Common myeloid progenitor, CD34-positive (primary cell): Measurements from ENCODE around the gene CHST7.
A peak's percentile ranks its signal among the peaks of the same experiment; 100 is the strongest.

Experiments used
- CTCF ChIA-PET: fragments of 350-600 bp; sonication (Branson Sonifier 250); formaldehyde crosslinking; loops from one replicate; lab custom pipeline; 2021; ENCODE audit warnings: antibody characterized with exemption; lab: Charles Lee
- POLR2A ChIA-PET: fragments of 350-600 bp; sonication (Branson Sonifier 250); formaldehyde crosslinking; loops from one replicate; lab custom pipeline; 2021; ENCODE audit warnings: antibody characterized with exemption; lab: Charles Lee
- DNase-seq, 3 donors: peaks; one replicate each; pipeline versions ENCODE4 v3.0.0 to v3.0.0-alpha.2; 2013
- H3K27ac ChIP-seq, 2 experiments: 1 replicate in 1 of 2; 2 replicates in 1 of 2; pipeline ENCODE4 v1.7.0; 2013; ENCODE audit warnings: inconsistent platforms in 2 of 2, low read length in 2 of 2, mild to moderate bottlenecking in 2 of 2, low read depth in 1 of 2, moderate library complexity in 1 of 2; ENCODE audit not compliant: severe bottlenecking in 2 of 2, insufficient read depth in 1 of 2, poor library complexity in 1 of 2
- H3K27me3 ChIP-seq, 5 experiments: replicated peaks in 2 of 5; 1 replicate in 3 of 5; 2 replicates in 2 of 5; pipeline versions ENCODE4 v1.6.1 to v1.7.0; 2013; ENCODE audit warnings: low read length in 4 of 5, mild to moderate bottlenecking in 2 of 5, moderate library complexity in 2 of 5, inconsistent platforms in 1 of 5; ENCODE audit not compliant: insufficient read depth in 5 of 5, control insufficient read depth in 4 of 5
- H3K36me3 ChIP-seq, 4 experiments: 1 replicate in 2 of 4; 2 replicates in 2 of 4; pipeline versions ENCODE4 v1.6.1 to v1.7.0; 2013; ENCODE audit warnings: low read length in 3 of 4, control low read depth in 1 of 4, mild to moderate bottlenecking in 1 of 4; ENCODE audit not compliant: control insufficient read depth in 4 of 4, insufficient read depth in 4 of 4
- H3K4me1 ChIP-seq, 4 experiments: 1 replicate in 3 of 4; 2 replicates in 1 of 4; pipeline versions ENCODE4 v1.6.1 to v1.7.1; 2013; ENCODE audit warnings: low read length in 3 of 4, mild to moderate bottlenecking in 3 of 4, control low read depth in 1 of 4, inconsistent platforms in 1 of 4, moderate library complexity in 1 of 4; ENCODE audit not compliant: control insufficient read depth in 4 of 4, insufficient read depth in 4 of 4; ENCODE audit errors: control extremely low read depth in 1 of 4
- H3K4me3 ChIP-seq, 7 experiments: 1 replicate in 4 of 7; 2 replicates in 3 of 7; pipeline versions ENCODE4 v1.5.1 to v1.7.0; 2013; ENCODE audit warnings: mild to moderate bottlenecking in 7 of 7, low read length in 6 of 7, moderate library complexity in 6 of 7, inconsistent platforms in 2 of 7, low read depth in 2 of 7, control low read depth in 1 of 7; ENCODE audit not compliant: insufficient read depth in 4 of 7, control insufficient read depth in 1 of 7; ENCODE audit errors: extremely low read depth in 1 of 7
- H3K9me3 ChIP-seq, 5 experiments: 1 replicate in 4 of 5; 2 replicates in 1 of 5; pipeline versions ENCODE4 v1.6.1 to v1.7.1; 2013; ENCODE audit warnings: low read length in 4 of 5, mild to moderate bottlenecking in 2 of 5, inconsistent platforms in 1 of 5, low read depth in 1 of 5, moderate library complexity in 1 of 5; ENCODE audit not compliant: control insufficient read depth in 4 of 5, insufficient read depth in 2 of 5; ENCODE audit errors: control extremely low read depth in 1 of 5
- WGBS: methylation state at CpG from one replicate; pipeline ENCODE4 v1.1.5; 2013; ENCODE audit not compliant: insufficient coverage; 5-methylcytosine and 5-hydroxymethylcytosine counted together

The CHST7 gene

GRCh38 chrX:46617906-46618305 lies 44.3 kb downstream of the CHST7 start:
- Histone ChIP-seq H3K27ac (no peak overlapping the region), H3K36me3 (peaks cover 9 to 53% (median 12%) of the 10 kb centered on the region in 4 experiments), H3K4me1 (no peaks in the 10 kb centered on the region), H3K4me3 (no peak overlapping the region), H3K9me3 (peaks cover 0 to 11% (median 7%) of the 10 kb centered on the region in 5 experiments), H3K27me3 (no peaks in the 10 kb centered on the region)
- CTCF ChIA-PET, result no interaction called here
- POLR2A ChIA-PET, result no interaction called here
- DNase-seq, result no peak

GRCh38 chrX:46618947-46619346 lies 45.4 kb downstream of the CHST7 start:
- H3K27ac ChIP-seq, result no peak overlapping the region
- H3K4me1 ChIP-seq, result no peaks in the 10 kb centered on the region
- peaks cover 0 to 11% (median 7%) of the 10 kb centered on the region in 5 experiments for H3K9me3 ChIP-seq
- ChIA-PET POLR2A (no interaction called here), CTCF (no interaction called here)
- H3K36me3 ChIP-seq, result peaks cover 8 to 46% (median 12%) of the 10 kb centered on the region in 4 experiments
- no peak overlapping the region for H3K4me3 ChIP-seq
- H3K27me3 ChIP-seq, result no peaks in the 10 kb centered on the region
- DNase-seq, result no peak

- H3K4me3 ChIP-seq, result no peak overlapping the region
- WGBS, result 96% methylated on average over 3 of the region's 4 CpGs
- H3K9me3 ChIP-seq, result peaks cover 0 to 11% (median 7%) of the 10 kb centered on the region in 5 experiments
- ChIA-PET CTCF (interaction anchor here (1.1 kb wide), 1 partner anchor 9 kb away, joined by 3 read pairs; no protein-coding TSS in a partner anchor), POLR2A (no interaction called here)
- no peak overlapping the region for H3K27ac ChIP-seq
- H3K36me3 ChIP-seq, result peaks cover 7 to 39% (median 12%) of the 10 kb centered on the region in 4 experiments
- DNase-seq, result no peak
- H3K4me1 ChIP-seq, result no peaks in the 10 kb centered on the region
- H3K27me3 ChIP-seq, result no peaks in the 10 kb centered on the region
Measured at GRCh38 chrX:46620505-46620904, 46.9 kb downstream of the CHST7 start.

- CTCF ChIA-PET, result interaction anchor here (1.1 kb wide), 1 partner anchor 8 kb away, joined by 3 read pairs; no protein-coding TSS in a partner anchor
- H3K9me3 ChIP-seq, result peaks cover 0 to 11% (median 7%) of the 10 kb centered on the region in 5 experiments
- H3K4me1 ChIP-seq, result no peaks in the 10 kb centered on the region
- POLR2A ChIA-PET, result no interaction called here
- no CpG with 5 or more reads among the region's 3 CpGs for WGBS
- no peaks in the 10 kb centered on the region for H3K27me3 ChIP-seq
- H3K4me3 ChIP-seq, result no peak overlapping the region
- DNase-seq, result no peak
- H3K36me3 ChIP-seq, result peaks cover 9 to 39% (median 12%) of the 10 kb centered on the region in 4 experiments
- no peak overlapping the region for H3K27ac ChIP-seq
Measured at GRCh38 chrX:46621572-46621971, 48.0 kb downstream of the CHST7 start.

- H3K4me3 ChIP-seq, result no peak overlapping the region
- peaks cover 4 to 19% (median 11%) of the 10 kb centered on the region in 4 experiments for H3K36me3 ChIP-seq
- peaks cover 0 to 5% (median 3%) of the 10 kb centered on the region in 5 experiments for H3K9me3 ChIP-seq
- DNase-seq, result no peak
- no peak overlapping the region for H3K27ac ChIP-seq
- peaks cover 11 to 25% (median 23%) of the 10 kb centered on the region in 4 experiments for H3K4me1 ChIP-seq
- ChIA-PET POLR2A (no interaction called here), CTCF (no interaction called here)
- 85% methylated on average over 3 of the region's 6 CpGs for WGBS
- H3K27me3 ChIP-seq, result no peaks in the 10 kb centered on the region
Measured at GRCh38 chrX:46624090-46624786, 50.7 kb downstream of the CHST7 start.

DNA sequence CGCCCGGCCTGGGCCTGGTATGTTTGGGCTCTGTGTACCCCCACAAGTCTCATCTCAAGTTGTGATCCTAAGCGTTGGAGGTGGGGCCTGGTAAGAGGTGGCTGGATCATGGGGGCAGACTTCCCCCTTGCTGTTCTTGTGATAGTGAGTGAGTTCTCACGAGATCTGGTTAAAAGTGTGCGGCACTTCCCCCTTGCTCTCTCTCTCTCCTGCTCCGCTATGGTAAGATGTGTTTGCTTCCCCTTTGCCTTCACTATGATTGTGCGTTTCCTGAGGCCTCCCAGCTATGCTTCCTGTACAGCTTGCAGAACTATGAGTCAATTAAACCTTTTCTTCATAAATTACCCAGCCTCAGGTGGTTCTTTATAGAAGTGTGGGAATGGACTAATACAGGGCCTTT lies 53.0 kb downstream of the CHST7 start:
- POLR2A ChIA-PET, result no interaction called here
- Histone ChIP-seq H3K36me3 (peaks cover 4 to 11% (median 8%) of the 10 kb centered on the region in 4 experiments), H3K9me3 (no peaks in the 10 kb centered on the region), H3K4me1 (peaks cover 14 to 38% (median 32%) of the 10 kb centered on the region in 4 experiments), H3K27me3 (peaks cover 0 to 4% (median 0%) of the 10 kb centered on the region in 5 experiments), H3K27ac (peak overlapping the region in 1 of 2 experiments; percentile 8), H3K4me3 (no peak overlapping the region)
- CTCF ChIA-PET, result no interaction called here
- peak; percentile 75 to 95 (median 94) for DNase-seq
- 57% methylated on average over 6 of the region's 7 CpGs for WGBS

DNA sequence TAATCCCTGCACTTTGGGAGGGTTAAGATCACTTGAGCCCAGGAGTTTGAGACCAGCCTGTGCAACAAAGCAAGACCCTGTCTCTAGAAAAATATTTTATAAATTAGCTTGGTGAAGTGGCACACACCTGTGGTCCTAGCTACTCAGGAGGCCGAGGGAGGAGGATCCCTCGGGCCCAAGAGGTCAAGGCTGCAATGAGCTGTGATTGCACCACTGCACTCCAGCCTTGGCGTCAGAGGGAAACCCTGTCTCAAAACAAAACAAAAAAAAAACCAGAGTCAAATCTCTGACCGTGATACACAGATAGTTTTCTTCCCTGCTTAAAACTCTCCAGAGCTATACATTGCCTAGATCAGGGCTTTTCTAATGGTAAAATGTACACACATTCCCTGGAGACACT lies 53.5 kb downstream of the CHST7 start:
- CTCF ChIA-PET, result no interaction called here
- 83% methylated on average over 3 of the region's 4 CpGs for WGBS
- Histone ChIP-seq H3K36me3 (peaks cover 4 to 11% (median 8%) of the 10 kb centered on the region in 4 experiments), H3K27ac (peak overlapping the region; percentile 8 to 14), H3K27me3 (peaks cover 0 to 4% (median 0%) of the 10 kb centered on the region in 5 experiments), H3K4me1 (peaks cover 14 to 38% (median 32%) of the 10 kb centered on the region in 4 experiments), H3K4me3 (no peak overlapping the region), H3K9me3 (no peaks in the 10 kb centered on the region)
- POLR2A ChIA-PET, result no interaction called here
- DNase-seq, result no peak
